Superior temporal gyrus (tissue), 1 donor: ENCODE results near the gene MACROH2A1.

Experiments used
- DNase-seq: peaks from one replicate; pipeline ENCODE4 v3.0.0-alpha.2; 2016; ENCODE audit errors: extremely low spot score

Gene MACROH2A1

GRCh38 chr5:135396459-135397055 lies 2.5 kb downstream of the MACROH2A1 start:
- no peak for DNase-seq

GRCh38 chr5:135395866-135396265 lies 3.2 kb downstream of the MACROH2A1 start:
- DNase-seq: no peak

GRCh38 chr5:135395451-135395850 lies 3.6 kb downstream of the MACROH2A1 start:
- DNase-seq: no peak

GRCh38 chr5:135394095-135394494 lies 4.9 kb downstream of the MACROH2A1 start:
- DNase-seq: no peak

GRCh38 chr5:135393691-135394090 lies 5.3 kb downstream of the MACROH2A1 start:
- no peak for DNase-seq

GRCh38 chr5:135393229-135393628 lies 5.8 kb downstream of the MACROH2A1 start:
- DNase-seq: no peak

- peak; percentile 46 for DNase-seq
Observed at GRCh38 chr5:135392256-135392655, 6.8 kb downstream of the MACROH2A1 start.

- DNase-seq: no peak
Observed at GRCh38 chr5:135391869-135392255, 7.2 kb downstream of the MACROH2A1 start.

GRCh38 chr5:135391116-135391868 lies 7.7 kb downstream of the MACROH2A1 start:
- no peak for DNase-seq

GRCh38 chr5:135388860-135389435 lies 10.1 kb downstream of the MACROH2A1 start:
- no peak for DNase-seq

- DNase-seq: no peak
Observed at GRCh38 chr5:135387629-135387960, 11.4 kb downstream of the MACROH2A1 start.

GRCh38 chr5:135386886-135387628 lies 12.0 kb downstream of the MACROH2A1 start:
- peak; percentile 26 for DNase-seq

- DNase-seq: no peak
Observed at GRCh38 chr5:135386096-135386495, 12.9 kb downstream of the MACROH2A1 start.

GRCh38 chr5:135385576-135385975 lies 13.5 kb downstream of the MACROH2A1 start:
- DNase-seq: no peak

GRCh38 chr5:135384898-135385297 lies 14.1 kb downstream of the MACROH2A1 start:
- no peak for DNase-seq

- DNase-seq: no peak
Observed at GRCh38 chr5:135383803-135384495, 15.1 kb downstream of the MACROH2A1 start.

GRCh38 chr5:135382981-135383380 lies 16.1 kb downstream of the MACROH2A1 start:
- DNase-seq: no peak

GRCh38 chr5:135382106-135382790 lies 16.8 kb downstream of the MACROH2A1 start:
- no peak for DNase-seq

GRCh38 chr5:135379046-135379654 lies 19.9 kb downstream of the MACROH2A1 start:
- no peak for DNase-seq

- DNase-seq: no peak
Observed at GRCh38 chr5:135377751-135378680, 21.0 kb downstream of the MACROH2A1 start.
